ENCODE measurements around the gene INTS4.
"Not testable (repeated sequence)": the region's sequence is repeated elsewhere in the genome, so short reads cannot be mapped to it uniquely, and the experiment has no call there.

Gene INTS4

DNA sequence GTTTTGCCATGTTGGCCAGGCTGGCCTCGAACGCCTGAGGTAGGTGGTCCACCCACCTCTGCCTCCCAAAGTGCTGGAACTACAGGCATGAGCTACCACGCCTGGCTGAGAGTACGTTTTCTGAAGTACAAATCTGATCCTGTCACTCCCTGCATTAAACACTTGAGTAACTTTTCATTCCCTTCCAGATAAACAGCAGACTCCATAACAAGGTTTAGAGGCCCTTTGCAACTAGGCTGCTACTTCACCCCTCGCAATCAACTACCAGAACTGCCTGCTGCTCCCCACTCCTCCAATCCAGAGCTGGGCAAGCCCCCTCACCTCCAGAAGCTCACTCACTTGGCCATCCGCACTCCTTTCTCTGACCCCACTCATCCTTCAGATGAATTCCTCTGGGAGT, 27.1 kb upstream of the INTS4 start:
- TF ChIP-seq, protein P1, sequence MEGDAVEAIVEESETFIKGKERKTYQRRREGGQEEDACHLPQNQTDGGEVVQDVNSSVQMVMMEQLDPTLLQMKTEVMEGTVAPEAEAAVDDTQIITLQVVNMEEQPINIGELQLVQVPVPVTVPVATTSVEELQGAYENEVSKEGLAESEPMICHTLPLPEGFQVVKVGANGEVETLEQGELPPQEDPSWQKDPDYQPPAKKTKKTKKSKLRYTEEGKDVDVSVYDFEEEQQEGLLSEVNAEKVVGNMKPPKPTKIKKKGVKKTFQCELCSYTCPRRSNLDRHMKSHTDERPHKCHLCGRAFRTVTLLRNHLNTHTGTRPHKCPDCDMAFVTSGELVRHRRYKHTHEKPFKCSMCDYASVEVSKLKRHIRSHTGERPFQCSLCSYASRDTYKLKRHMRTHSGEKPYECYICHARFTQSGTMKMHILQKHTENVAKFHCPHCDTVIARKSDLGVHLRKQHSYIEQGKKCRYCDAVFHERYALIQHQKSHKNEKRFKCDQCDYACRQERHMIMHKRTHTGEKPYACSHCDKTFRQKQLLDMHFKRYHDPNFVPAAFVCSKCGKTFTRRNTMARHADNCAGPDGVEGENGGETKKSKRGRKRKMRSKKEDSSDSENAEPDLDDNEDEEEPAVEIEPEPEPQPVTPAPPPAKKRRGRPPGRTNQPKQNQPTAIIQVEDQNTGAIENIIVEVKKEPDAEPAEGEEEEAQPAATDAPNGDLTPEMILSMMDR (IDR thresholded peaks at IDR 0.05; ENCODE audit: low read depth, low read length) = no peak
- no peak for DNase-seq (ENCODE audit: extremely low read depth, low read depth)

DNA sequence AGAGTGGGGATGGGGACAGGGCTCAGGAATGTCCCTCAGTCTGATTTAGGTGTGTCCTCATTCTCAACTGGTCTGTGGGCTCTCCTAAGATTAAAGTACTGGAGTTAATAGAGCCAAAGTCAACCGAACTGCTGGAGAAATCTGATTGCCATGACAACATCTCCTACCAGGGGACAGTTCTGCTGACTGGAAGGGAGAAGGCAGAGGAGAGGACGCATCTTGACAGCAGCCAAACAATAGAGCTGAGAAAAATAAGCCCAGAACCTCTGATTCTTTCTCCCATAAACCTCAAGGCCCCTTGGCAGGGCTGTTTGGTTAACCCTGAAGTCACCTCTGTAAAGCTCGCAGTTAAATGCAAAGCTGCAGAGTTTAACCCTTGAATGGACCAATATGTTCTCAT, 25.8 kb upstream of the INTS4 start:
- TF ChIP-seq, protein P1 (IDR thresholded peaks at IDR 0.05; ENCODE audit: low read depth, low read length) = no peak
- no peak for DNase-seq (ENCODE audit: extremely low read depth, low read depth)

DNA sequence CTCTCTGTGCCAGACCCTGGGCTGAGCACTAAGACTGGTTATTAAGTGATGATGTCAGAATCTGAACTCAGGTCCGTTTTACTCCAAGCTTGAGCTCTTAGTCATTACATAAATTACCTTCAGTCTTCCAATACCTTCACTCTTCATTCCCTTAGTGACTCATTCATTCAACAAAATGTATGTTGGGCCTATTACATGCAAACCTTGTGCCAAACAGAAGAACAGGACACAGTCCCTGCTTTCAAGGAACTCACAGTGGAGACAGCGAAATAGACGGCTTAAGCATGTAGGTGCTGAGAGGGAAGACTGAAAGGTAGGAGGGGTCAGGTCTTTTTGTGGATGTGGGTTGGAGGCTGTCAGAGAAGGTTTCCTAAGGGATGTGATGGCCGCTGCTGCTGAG, 25.3 kb upstream of the INTS4 start:
- TF ChIP-seq, protein P1 (IDR thresholded peaks at IDR 0.05; ENCODE audit: low read depth, low read length) = no peak
- DNase-seq (ENCODE audit: extremely low read depth, low read depth) = no peak

DNA sequence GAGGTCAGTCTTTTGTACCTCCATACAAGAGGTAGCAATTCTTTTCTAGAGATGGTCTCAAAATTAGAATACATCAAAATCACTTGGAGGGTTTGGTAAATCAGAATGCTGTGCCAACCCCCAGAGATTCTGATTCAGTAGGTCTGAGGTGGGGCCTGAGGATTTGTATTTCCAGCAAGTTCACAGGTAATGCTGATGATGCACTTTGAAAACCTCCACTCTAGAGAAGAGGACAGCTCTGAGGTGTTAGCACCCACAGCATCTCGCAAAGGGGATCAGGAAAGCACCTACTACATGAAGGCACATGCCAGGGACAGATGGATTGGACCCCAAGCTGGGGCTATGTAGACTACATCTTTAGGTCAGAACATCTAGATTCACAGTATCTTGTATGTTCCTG, 21.4 kb upstream of the INTS4 start:
- no peak for DNase-seq (ENCODE audit: extremely low read depth, low read depth)

DNA sequence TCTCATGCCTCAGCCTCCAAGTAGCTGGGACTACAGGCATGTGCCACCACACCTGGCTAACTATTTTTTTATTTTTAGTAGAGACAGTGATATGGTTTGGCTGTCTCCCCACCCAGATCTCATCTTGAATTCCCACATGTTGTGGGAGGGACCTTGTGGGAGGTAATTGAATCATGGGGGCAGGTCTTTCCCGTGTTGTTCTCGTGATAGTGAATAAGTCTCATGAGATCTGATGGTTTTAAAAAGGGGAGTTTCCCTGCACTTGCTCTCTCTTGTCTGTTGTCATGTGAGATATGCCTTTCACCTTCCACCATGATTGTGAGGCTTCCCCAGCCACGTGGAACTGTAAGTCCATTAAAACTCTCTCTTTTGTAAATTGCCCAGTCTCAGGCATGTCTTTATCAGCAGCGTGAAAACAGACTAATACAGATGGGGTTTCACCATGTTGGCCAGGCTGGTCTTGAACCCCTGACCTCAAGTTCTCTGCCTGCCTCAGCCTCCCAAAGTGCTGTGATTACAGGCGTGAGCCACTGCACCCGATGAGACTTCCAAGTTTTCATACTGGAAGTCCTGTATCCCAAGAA, 20.6 kb upstream of the INTS4 start:
- not testable (repeated sequence) for DNase-seq (ENCODE audit: extremely low read depth, low read depth)

More for the DNA sequence above, 21.4 kb upstream of the INTS4 start:
- TF ChIP-seq, protein P1 (IDR thresholded peaks at IDR 0.05; ENCODE audit: low read depth, low read length) = no peak

DNA sequence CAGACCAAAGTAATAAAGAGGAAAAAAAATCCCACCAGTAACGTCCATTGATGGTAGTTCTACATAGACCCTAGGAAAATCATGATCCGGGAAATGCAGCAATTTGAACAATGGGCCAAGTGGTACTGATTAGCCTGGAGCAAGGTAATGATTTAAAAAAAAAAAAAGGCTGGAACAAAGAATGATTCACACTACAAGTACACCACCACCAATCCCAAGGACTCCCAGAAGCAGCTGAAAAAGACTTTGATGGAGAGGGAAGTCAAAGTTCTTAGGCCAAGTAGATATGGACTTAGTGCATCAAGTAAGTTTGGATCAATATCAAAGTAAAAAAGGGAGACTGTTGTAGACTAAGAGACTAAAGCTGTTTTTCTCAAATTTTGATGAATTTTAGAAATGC, 16.8 kb upstream of the INTS4 start:
- TF ChIP-seq, protein P1 (IDR thresholded peaks at IDR 0.05; ENCODE audit: low read depth, low read length) = no peak
- no peak for DNase-seq (ENCODE audit: extremely low read depth, low read depth)

DNA sequence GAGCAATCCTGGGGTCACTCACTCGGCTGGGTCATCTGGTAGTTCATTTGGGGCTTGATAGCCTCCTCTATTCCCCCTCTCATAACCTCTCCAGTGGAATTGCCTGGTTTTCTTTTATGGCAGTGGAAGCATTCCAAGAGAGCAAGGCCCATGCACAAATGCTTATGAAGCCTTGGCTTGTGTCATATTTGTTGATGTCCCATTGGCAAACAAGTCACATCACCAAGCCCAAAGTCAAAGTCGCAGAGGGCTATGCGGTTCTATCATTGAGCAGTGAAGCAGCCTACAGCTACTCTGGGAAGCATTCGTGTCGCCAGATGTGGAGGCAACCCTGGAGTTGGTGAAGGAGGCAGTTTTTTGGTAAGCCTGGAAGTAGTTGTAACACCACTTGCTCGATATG, 16.3 kb upstream of the INTS4 start:
- TF ChIP-seq, protein P1 (IDR thresholded peaks at IDR 0.05; ENCODE audit: low read depth, low read length) = no peak
- no peak for DNase-seq (ENCODE audit: extremely low read depth, low read depth)

DNA sequence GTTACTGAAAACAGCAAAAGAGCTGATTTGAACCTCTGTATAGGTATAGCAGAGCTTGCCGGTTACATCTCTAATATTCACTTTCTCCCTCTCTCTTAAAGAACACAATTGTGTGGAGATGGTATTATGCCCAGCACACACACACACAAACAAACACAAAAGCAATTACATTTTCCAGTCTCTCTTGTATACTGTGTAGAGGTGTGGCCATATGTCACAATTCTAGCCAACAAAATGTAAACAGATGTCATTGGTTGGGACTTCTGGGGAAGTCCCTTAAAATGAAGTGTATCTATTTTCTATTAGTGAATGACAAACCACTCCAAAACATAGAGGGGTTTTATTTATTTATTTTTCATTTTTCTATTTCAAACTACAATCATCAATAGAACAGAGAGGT, 15.8 kb upstream of the INTS4 start:
- no peak for DNase-seq (ENCODE audit: extremely low read depth, low read depth)
- TF ChIP-seq, protein P1 (IDR thresholded peaks at IDR 0.05; ENCODE audit: low read depth, low read length) = no peak

Measured in AG09319 (cell line).